Endothelial cell of umbilical vein (primary cell): ENCODE results near the gene CEP85L. TPM values are rescaled to one million over a fixed set of nuclear protein-coding genes. Genes with fewer than 3 reads are reported as not detected.

Experiments
- BruUV-seq: library from RNA; stranded (reverse); fragments of 400-500 nt; replicated peaks from 2 replicates; lab custom pipeline; 2021; lab: Mats Ljungman, UMichigan
- CTCF ChIA-PET: fragments of 300-600, 350-600 bp; sonication (Branson Sonifier 250); formaldehyde crosslinking; loops from one replicate; lab custom pipeline; 2021; ENCODE audit warnings: antibody characterized with exemption, inconsistent platforms; lab: Charles Lee
- POLR2A ChIA-PET: fragments of 300-600, 350-600 bp; sonication (Branson Sonifier 250); formaldehyde crosslinking; loops from one replicate; lab custom pipeline; 2021; ENCODE audit warnings: antibody characterized with exemption, inconsistent platforms; lab: Charles Lee
- DNase-seq: peaks from one replicate; pipeline ENCODE4 v3.0.0-alpha.2; 2011; ENCODE audit warnings: low read depth, low spot score
- FAIRE-seq: peaks from 2 replicates; lab custom pipeline; 2011; peaks lifted over from hg19 to GRCh38; lab: Jason Lieb, UNC
- H2AFZ ChIP-seq: 2 replicates; pipeline ENCODE4 v1.6.0; 2012; ENCODE audit warnings: low read depth, low read length, control low read depth, inconsistent platforms
- H3K27ac ChIP-seq: 2 replicates; pipeline ENCODE4 v1.5.1; 2011; ENCODE audit warnings: low read depth, mild to moderate bottlenecking, control low read depth, low read length, moderate library complexity; ENCODE audit not compliant: insufficient read depth
- H3K27me3 ChIP-seq, 2 experiments: 2 replicates each; pipeline versions ENCODE4 v1.6.0 to v1.6.1; 2011; ENCODE audit warnings: low read length in 2 of 2, mixed read lengths in 1 of 2; ENCODE audit not compliant: control insufficient read depth in 2 of 2, insufficient read depth in 2 of 2
- H3K36me3 ChIP-seq, 2 experiments: 2 replicates in 1 of 2; 3 replicates in 1 of 2; pipeline ENCODE4 v1.5.1; 2011; ENCODE audit warnings: low read length in 2 of 2, mild to moderate bottlenecking in 1 of 2, moderate library complexity in 1 of 2; ENCODE audit not compliant: control insufficient read depth in 2 of 2, insufficient read depth in 2 of 2; ENCODE audit errors: extremely low read depth in 1 of 2
- H3K4me1 ChIP-seq: 3 replicates; pipeline ENCODE4 v1.5.1; 2011; ENCODE audit warnings: mild to moderate bottlenecking, low read length; ENCODE audit not compliant: control insufficient read depth, insufficient read depth; ENCODE audit errors: extremely low read depth
- H3K4me2 ChIP-seq: 2 replicates; pipeline ENCODE4 v1.6.1; 2011; ENCODE audit warnings: low read length, control low read depth, mixed read lengths; ENCODE audit not compliant: insufficient read depth
- H3K4me3 ChIP-seq, 3 experiments: fragments of 200-600 bp in 1 of 3; sonication (generic), shearing (Covaris generic) in 1 of 3; replicated peaks in 1 of 3; 2 replicates each; pipeline ENCODE4 v1.5.1; 2011 to 2016; ENCODE audit warnings: control low read depth in 3 of 3, low read length in 3 of 3, mild to moderate bottlenecking in 2 of 3, inconsistent platforms in 1 of 3, low read depth in 1 of 3, moderate library complexity in 1 of 3; ENCODE audit not compliant: insufficient read depth in 1 of 3
- H3K79me2 ChIP-seq: 2 replicates; pipeline ENCODE4 v1.6.0; 2012; ENCODE audit warnings: low read length, inconsistent platforms; ENCODE audit not compliant: control insufficient read depth, insufficient read depth
- H3K9ac ChIP-seq: replicated peaks from 2 replicates; pipeline ENCODE3; 2011; ENCODE audit warnings: low read length, control low read depth; ENCODE audit not compliant: insufficient read depth; ENCODE audit errors: extremely low read depth
- H3K9me1 ChIP-seq: replicated peaks from 3 replicates; pipeline ENCODE4 v1.6.0; 2011; ENCODE audit warnings: mild to moderate bottlenecking, low read length; ENCODE audit not compliant: control insufficient read depth, insufficient read depth; ENCODE audit errors: extremely low read depth
- H3K9me3 ChIP-seq: replicated peaks from 2 replicates; pipeline ENCODE4 v1.5.1; 2012; ENCODE audit warnings: low read length, inconsistent platforms; ENCODE audit not compliant: control insufficient read depth, insufficient read depth
- H4K20me1 ChIP-seq: replicated peaks from 2 replicates; pipeline ENCODE3; 2011; ENCODE audit warnings: mild to moderate bottlenecking, low read length; ENCODE audit not compliant: control insufficient read depth, insufficient read depth; ENCODE audit errors: extremely low read depth
- CTCF ChIP-seq, 2 donors: IDR thresholded peaks; 1 replicate in 1 of 2; 2 replicates in 1 of 2; pipeline ENCODE4 v1.5.1; 2011; ENCODE audit warnings: low read length in 2 of 2, mild to moderate bottlenecking in 2 of 2, moderate library complexity in 2 of 2, control low read depth in 1 of 2, inconsistent platforms in 1 of 2, low read depth in 1 of 2; ENCODE audit not compliant: insufficient read depth in 1 of 2; ENCODE audit errors: extremely low read depth in 1 of 2
- EZH2 ChIP-seq: IDR thresholded peaks from 2 replicates; pipeline ENCODE4 v1.6.1; 2012; ENCODE audit warnings: borderline replicate concordance, low read depth, mild to moderate bottlenecking, moderate library complexity, low read length, inconsistent platforms; ENCODE audit not compliant: severe bottlenecking
- FOS ChIP-seq: IDR thresholded peaks from 2 replicates; pipeline ENCODE4 v1.6.1; 2011; ENCODE audit warnings: mild to moderate bottlenecking, low read length, moderate library complexity, borderline replicate concordance; ENCODE audit not compliant: insufficient read depth
- GATA2 ChIP-seq: IDR thresholded peaks from 2 replicates; pipeline ENCODE4 v1.7.0; 2011; ENCODE audit warnings: low read depth, mild to moderate bottlenecking, moderate library complexity, mixed read lengths, low read length; ENCODE audit not compliant: insufficient read length, insufficient read depth
- JUN ChIP-seq: IDR thresholded peaks from 2 replicates; pipeline ENCODE4 v1.6.1; 2011; ENCODE audit warnings: borderline replicate concordance, low read depth; ENCODE audit not compliant: insufficient read length, insufficient read depth
- MYC ChIP-seq: IDR thresholded peaks from one replicate; pipeline ENCODE4 v1.6.1; 2011; ENCODE audit warnings: mild to moderate bottlenecking, low read depth, low read length
- POLR2A ChIP-seq: IDR thresholded peaks from 2 replicates; pipeline ENCODE4 v1.6.1; 2012; ENCODE audit warnings: low read depth, mild to moderate bottlenecking, control low read depth, low read length
- POLR2AphosphoS5 ChIP-seq: IDR thresholded peaks from 2 replicates; pipeline ENCODE4 v1.6.1; 2012; ENCODE audit warnings: low read depth, mild to moderate bottlenecking, control low read depth, low read length, moderate library complexity; ENCODE audit not compliant: insufficient read depth
- dilution Hi-C: fragments of 300-500 bp; cut with MboI; formaldehyde crosslinking; loops from one replicate; pipeline ENCODE4 v1.15.0; 2019; ENCODE audit warnings: low sequenced_read_pairs; ENCODE audit not compliant: extremely low pct_ligation_motif_present
- intact Hi-C: fragments of 100-400 bp; cut with micrococcal nuclease; formaldehyde crosslinking; loops from one replicate; pipeline ENCODE4 v1.10.0; 2022
- polyA plus RNA-seq, 4 experiments: library from polyadenylated mRNA; depleted of rRNA in 3 of 4; stranded (reverse) in 3 of 4; unstranded in 1 of 4; fragments of >200 nt; gene quantifications; 2 replicates each; pipeline versions ENCODE4 v1.2.1 to v1.2.3, GENCODE V29; 2011 to 2012; ENCODE audit warnings: missing spikeins in 1 of 4
- total RNA-seq: library from RNA; stranded (reverse); gene quantifications from 2 replicates; pipeline ENCODE4 v1.2.3, GENCODE V29; 2021
- TF ChIP-seq, protein P1 (sequence below): IDR thresholded peaks from 2 replicates; pipeline ENCODE4 v1.6.1; 2011; ENCODE audit not compliant: insufficient read depth, insufficient read length

CEP85L gene
- total and polyA plus RNA-seq, 2 donors (not counting 3 experiments of a cell fraction or from before 2014, with no cell fraction given): 1.8 to 9.2 TPM

DNA sequence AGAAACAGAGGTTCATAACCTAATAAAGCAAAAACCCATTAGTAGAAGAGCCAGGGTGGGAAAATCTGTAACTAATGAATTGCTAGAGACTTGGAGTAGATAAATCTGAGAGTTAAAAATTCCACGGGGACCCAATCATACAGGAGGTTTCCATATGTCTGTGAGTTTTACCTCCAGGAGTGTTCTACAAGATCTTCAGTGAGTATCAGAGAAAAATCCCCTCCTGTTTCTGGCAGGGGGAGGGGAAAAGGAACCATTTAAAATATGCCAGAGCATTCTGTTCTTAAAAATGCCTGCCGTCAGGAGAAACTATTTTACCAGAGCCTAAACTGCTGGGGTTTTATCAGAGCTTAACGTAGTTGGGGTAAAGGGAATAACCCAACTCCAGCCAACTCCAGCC is 157.3 kb downstream of the CEP85L start:
- DNase-seq (no peak), FAIRE-seq (no peak)
- Histone ChIP-seq H3K9ac (no peak overlapping the region), H3K36me3 (no peaks in the 10 kb centered on the region), H3K9me1 (no peaks in the 10 kb centered on the region), H3K4me1 (peaks cover 7% of the 10 kb centered on the region), H3K79me2 (no peaks in the 10 kb centered on the region), H3K4me3 (no peak overlapping the region), H2AFZ (no peak overlapping the region), H3K9me3 (no peaks in the 10 kb centered on the region), H4K20me1 (no peaks in the 10 kb centered on the region), H3K27ac (no peak overlapping the region), H3K27me3 (no peaks in the 10 kb centered on the region), H3K4me2 (no peak overlapping the region)
- BruUV-seq: no TSS peak
- dilution Hi-C loops: no loop called here
- ChIA-PET POLR2A (no interaction called here), CTCF (interaction anchor here (1.4 kb wide), 1 partner anchor 10 kb away, joined by 3 read pairs; no protein-coding TSS in a partner anchor)
- TF ChIP-seq JUN (no peak), FOS (no peak), CTCF (IDR thresholded peaks at IDR 0.05; ENCODE audit: extremely low read depth in 1 of 2, insufficient read depth in 1 of 2, low read depth in 1 of 2, low read length in 2 of 2) (no peak), POLR2AphosphoS5 (no peak)
- TF ChIP-seq, protein P1, sequence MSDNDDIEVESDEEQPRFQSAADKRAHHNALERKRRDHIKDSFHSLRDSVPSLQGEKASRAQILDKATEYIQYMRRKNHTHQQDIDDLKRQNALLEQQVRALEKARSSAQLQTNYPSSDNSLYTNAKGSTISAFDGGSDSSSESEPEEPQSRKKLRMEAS: no peak
- intact Hi-C loops: no loop called here

DNA sequence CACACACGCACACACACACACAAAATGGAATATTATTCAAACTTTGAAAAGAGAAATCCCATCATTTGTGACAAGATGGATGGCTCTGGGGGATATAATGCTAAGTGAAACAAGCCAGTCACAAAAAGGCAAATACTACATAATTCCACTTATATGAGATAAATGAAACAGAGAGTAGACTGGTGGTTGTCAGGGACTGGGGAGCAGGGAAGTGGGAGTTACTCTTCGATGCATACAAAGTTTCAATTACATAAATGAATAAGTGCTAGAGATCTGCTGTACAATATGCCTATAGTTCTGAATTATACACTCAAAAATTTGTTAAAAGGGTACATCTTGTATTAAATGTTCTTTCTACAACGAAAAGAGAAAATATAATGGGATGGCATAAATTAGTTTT is 161.4 kb downstream of the CEP85L start:
- no peak for DNase-seq
- Histone ChIP-seq H3K27ac (no peak overlapping the region), H3K4me1 (no peaks in the 10 kb centered on the region), H3K9me1 (no peaks in the 10 kb centered on the region), H3K4me3 (no peak overlapping the region), H3K27me3 (no peaks in the 10 kb centered on the region), H3K36me3 (peaks cover 2 to 4% of the 10 kb centered on the region in 2 experiments), H4K20me1 (no peaks in the 10 kb centered on the region), H3K79me2 (no peaks in the 10 kb centered on the region), H3K9ac (no peak overlapping the region), H3K9me3 (no peaks in the 10 kb centered on the region), H2AFZ (no peak overlapping the region), H3K4me2 (no peak overlapping the region)
- BruUV-seq: no TSS peak
- TF ChIP-seq POLR2A (no peak), POLR2AphosphoS5 (no peak), CTCF (IDR thresholded peaks at IDR 0.05; ENCODE audit: extremely low read depth in 1 of 2, insufficient read depth in 1 of 2, low read depth in 1 of 2, low read length in 2 of 2) (no peak), JUN (no peak), EZH2 (no peak), FOS (no peak), MYC (no peak), GATA2 (no peak)
- TF ChIP-seq, protein P1: no peak
- dilution Hi-C loops (no loop called here), intact Hi-C loops (no loop called here)
- POLR2A ChIA-PET: no interaction called here
- no peak for FAIRE-seq
- CTCF ChIA-PET: interaction anchor here (1.2 kb wide), 1 partner anchor 22 kb away, joined by 3 read pairs; no protein-coding TSS in a partner anchor
